NCI-H510A treated with DMSO at 0.1 percent for 48 hours (cell line): ENCODE data around the gene CRYBG1.
"Not testable (repeated sequence)": the region's sequence is repeated elsewhere in the genome, so short reads cannot be mapped to it uniquely, and the experiment has no call there.

Experiments
- DNase-seq: peaks from one replicate; lab custom pipeline; 2025; lab: John Stamatoyannopoulos, UW

The CRYBG1 gene

DNA sequence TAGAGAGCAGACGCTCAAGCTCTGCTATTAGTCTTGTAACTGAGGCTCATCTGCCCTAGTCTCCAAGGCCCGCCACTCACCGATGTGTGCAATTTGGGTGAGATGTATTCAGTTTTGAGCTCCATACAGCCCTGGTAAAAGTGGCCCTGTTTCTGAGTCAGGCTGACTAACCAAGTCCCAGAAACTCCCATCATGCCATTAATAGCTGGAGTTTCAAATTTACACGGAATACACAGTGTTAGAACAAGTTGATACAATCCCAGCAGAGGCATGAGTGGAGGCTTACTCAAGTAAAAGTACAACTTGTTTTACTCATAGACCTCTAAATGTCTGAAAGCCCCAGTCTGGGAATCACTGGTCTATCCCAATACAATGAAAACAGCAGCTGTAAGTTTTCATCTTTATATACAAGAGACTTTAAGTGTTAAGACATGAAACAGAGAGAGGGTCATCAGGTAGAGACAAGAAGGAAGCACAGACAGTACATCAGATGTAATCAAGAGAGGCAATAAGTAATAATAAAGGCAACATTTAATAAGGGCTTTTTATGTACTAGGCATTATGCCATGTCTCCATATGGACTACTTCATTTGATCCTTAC is 226.4 kb downstream of the CRYBG1 start:
- DNase-seq = no peak

DNA sequence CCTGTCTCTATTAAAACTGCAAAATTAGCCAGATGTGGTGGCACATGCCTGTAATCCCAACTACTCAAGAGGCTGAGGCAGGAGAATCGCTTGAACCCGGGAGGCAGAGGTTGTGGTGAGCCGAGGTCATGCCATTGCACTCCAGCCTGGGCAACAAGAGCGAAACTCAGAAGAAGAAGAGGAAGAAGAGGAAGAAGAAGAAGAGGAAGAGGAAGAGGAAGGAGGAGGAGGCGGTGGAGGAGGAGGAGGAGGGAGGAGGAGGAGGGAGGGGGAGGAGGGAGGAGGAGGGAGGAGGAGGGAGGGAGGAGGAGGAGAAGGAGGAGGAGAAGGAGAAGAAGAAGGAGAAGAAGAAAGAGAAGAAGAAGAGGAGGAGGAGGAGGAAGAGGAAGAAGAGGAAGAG is 228.4 kb downstream of the CRYBG1 start:
- DNase-seq = not testable (repeated sequence)

DNA sequence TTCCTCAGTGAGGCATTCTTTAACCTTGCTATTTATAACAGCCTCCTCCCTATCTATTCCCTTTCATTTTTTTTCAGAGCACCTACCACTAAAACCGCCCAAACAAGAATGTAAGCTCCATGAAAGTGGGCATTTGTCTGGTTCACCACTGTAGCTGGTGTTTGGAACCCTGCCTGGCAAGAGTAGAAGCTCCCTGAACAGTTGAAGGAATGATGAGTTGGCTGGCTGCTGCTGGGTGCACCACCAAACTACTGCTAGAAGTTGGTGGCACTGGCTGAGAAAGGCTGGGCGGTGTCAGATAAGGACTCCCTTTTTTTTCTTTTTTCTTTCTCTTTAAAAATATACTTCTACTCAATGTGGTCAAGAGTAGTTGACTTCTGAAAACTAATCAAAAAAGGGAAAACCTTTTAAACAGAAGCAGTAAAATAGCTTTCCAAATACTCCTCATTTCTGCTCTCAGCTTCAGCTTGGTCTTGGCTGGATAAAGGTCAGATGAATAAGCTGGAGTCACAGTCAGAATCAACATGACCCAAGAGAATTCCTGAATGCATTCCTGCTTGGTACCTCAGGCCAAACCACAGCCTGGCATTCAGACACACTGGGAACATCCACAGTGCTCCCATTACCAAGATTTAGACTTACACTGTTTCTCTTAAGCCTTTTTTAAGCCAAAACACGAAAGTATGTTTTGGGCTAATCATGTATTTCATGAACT is 230.8 kb downstream of the CRYBG1 start:
- DNase-seq = no peak

DNA sequence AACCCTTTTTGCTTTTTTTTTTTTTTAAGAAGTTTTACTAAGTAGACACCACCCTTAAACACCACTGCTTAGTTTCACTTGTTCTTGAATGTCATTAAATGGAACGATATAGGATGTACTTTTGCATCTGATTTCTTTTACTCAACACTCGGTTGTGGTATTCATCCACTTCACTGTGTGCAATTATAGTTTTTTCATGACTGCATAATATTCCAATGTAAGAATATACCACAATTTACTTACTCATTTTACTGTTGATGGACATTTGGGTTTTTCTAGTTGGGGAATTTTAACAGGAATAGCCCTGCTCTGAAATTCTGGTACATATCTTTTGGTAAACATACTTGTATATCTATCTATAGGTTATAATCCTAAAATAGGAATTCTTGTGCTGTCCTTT is 238.9 kb downstream of the CRYBG1 start:
- no peak for DNase-seq

DNA sequence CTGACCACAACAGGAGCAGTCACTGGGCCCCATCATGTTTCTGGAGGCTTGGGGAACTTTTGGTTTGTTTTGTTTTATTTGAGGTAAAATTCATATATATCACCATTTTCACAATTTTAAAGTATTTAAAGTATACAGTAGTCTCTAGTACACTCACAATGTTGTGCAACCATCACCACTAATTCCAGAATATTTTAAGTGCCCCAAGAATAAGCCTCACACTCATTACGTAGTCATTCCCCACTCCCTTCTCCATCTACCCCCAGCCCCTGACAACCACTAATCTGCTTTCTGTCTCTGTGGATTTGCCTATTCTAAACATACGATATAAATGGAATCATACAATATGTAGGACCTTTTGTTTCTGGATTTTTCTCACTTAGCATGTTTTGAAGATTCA is 239.8 kb downstream of the CRYBG1 start:
- no peak for DNase-seq

DNA sequence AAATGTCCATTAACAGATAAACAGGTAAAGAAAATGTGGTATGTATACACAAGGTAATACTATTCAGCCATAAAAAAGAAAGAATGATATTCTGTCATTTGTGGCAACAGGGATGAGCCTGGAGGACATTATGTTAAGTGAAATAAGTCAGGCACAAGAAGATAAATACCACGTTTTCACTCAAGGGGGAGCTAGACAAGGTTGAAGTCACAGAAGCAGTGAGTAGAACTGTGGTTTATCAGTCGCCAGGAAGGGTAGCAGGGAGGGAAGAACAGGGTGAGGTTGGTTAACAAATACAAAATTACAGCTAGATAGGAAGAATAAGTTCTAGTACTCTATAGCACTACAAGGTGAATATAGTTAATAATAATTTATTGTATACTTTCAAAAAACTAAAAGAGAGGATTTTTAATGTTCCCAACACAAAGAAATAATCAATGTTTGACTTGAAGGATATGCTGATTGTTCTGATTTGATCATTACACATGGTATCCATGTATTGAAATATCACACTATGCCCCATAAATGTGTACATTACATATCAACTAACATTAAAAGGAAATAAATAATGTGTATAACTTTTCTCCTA is 247.7 kb downstream of the CRYBG1 start:
- DNase-seq = peak; percentile 27

DNA sequence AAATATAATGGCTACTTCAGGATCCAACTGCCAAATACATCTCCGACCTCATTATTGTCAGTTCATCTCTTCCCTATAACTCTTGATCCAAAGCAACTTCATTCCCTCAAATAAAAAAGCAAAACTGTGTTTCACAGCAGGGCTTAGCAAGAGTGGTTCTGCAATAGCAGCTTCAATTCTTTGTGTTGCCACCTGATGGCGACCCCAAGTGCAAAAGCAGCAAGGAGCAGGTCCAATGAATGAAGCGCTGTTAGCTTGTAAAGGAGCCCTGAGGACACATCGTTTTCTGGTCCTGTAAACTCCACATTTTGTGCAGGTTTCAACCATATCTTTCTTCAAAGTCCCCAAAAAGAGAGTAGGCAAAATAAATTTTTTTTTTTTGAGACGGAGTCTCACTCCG is 249.2 kb downstream of the CRYBG1 start:
- peak; percentile 13 for DNase-seq

DNA sequence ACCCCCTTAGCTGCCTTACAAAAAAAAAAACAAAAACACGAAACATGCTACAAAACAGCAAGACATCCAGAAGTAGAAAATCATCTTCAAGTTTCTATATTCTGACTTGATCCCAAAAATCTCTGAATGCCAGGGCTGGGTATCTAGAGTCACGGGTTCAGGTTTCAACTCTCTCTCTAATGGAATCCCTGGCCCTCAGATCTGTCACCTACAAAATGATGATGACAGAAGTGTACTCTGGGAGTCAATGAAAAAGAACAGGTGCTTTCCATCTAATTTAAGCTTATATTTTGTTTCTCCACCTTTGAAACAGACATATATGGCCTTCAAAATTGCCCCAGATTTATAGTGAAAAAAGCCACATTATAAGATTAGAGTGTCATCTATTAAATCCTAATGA is 250.5 kb downstream of the CRYBG1 start:
- no peak for DNase-seq

DNA sequence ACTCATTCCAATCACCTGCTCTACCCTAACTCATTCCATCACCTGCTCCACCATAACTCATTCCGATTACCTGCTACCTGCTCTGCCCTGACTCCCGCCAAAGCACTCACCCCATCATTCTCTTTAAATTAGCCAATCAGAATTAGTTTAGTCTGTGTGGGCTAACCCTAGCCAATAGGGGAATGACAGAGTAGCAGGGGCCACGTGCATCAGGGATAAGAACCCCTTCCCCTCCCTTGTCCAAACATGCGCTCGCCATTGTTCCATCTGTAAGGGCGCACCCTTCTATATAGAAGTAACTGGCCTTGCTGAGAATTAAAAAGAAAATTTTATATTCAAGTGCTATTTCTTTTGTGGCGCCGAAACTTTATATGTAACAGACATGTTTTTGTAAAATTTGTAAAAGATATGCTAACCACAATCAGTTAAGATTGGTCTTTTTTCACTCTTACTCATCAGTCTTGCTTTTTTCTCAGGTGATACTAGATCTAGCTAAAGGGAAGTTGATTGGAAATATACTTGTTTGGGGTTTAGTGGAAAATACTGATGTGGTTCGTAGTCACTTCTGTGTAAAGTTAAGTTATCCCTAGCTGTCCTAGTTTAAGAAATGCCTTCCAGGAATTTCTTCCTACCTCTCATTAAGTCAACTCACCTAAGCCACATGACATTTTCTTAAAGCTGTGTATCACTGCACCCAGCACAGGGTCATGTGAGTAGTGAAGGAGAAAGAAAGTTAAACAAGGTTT is 252.3 kb downstream of the CRYBG1 start:
- no peak for DNase-seq

DNA sequence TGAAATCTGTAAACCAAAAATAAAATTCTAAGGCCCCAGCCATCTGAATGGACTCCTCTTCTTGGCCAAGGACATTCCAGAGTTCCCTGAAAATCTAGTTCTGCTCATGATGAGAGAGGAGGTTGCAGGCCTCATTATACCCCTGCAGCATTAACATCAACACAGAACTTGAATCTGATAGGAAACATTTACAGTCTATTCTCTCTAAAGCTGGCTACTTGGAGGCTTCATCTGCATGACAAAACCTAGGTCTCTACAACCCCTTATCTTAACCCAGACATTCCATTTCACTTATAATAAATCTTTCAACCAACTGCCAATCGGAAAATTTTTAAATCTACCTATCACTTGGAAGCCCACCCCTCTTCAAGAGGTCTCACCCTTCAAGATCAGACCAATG is 253.1 kb downstream of the CRYBG1 start:
- no peak for DNase-seq

DNA sequence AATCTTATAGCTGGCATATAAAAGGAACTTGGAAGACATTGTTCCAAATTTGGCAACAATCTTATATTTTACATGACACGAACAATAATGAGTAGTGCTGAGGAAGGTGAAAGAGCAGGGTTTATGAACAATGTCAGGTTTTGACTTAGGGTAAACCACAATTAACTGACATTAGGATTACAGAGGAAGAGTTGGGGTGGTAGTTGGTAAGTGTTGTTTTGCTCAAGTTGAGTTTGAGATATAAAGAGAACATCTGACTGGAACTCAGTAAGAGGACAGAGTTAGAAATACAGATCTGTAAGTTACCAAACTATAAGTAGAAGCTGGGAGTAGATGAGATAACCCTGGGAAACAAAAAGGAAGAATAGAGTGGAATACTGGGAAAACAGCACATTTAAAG is 253.6 kb downstream of the CRYBG1 start:
- no peak for DNase-seq

DNA sequence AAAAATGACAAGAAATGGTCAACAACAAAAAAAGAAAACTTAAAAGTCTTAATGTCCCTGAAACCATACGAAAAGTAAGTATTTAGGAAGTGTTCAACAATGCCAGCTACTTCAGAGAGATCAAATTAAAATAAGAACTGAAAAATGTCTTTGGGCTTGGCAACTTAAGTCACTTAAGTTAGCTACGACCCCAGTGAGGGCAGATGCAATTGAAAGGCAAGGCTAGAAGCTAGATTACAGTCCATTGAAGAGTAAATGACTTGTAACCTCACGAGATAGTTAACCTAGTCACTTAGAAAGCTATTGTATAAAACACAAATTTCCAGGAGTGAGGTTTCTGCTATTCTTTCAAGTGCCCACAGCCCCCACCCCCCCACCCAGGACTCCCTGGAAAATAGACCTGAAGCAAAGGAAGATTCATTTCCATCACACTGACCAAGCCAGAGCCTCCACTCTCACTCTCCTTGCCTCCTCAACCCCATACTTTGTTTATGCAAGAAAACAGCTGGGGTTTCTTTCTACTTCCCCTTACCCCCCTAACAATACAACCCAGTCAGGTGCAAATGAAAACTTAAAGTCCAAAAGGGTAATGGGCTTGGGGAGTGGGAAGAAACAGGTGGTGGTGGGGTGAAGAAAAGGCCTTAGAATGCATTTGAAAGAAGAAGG is 254.2 kb downstream of the CRYBG1 start:
- DNase-seq = no peak

DNA sequence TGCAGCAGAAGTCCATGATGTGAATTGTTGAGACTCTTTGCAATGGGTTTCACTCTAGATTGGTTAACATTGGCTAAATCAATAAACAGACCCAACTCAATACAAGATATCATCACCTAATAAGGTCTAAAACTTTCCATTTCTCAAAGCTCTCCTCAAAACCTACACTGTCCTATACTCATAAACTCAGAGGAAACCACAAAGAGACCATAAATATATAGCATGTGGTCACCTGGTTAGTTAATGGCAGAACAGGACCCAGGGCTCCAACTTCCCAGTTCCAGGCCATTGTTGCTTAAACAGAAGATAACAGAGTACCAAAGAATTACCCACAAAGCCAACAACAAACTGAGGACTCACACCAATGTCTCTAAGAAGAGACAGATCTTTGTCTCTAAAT is 256.8 kb downstream of the CRYBG1 start:
- DNase-seq = no peak

DNA sequence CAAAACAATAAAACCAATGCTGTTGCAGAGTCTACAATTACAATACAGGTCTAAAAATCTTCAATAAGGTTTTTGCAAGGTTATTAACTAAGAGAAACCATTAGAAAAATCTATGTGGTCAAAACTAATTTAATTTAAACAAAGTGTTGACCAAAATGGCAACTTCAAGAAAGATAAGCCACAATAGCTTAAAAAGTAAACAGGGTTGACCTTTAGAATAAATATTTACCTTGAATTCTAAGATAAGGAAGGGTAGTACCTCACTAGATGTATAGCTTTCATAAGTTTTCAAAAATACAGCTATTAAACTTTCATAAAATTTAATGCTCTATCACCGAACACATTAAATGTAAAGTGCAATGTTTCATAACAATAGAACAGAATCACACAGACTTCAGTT is 257.3 kb downstream of the CRYBG1 start:
- no peak for DNase-seq

DNA sequence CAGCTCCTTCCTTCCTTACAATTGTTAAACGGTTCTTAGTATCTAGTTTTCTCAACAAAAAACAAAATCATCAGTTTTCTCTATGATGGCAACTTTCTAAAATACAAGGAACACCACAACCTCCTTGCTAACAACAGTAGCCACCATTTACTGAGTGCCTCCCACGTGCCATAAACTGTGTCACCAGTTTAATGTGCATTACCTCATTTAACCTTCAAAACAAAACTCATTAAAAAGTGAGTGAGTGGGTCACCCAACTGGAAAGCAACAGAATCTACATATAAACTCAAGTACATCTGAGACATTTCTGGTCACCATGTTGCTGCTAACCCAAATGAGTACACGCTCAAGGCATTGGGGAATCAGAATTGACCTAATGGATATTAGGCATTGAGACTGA is 257.8 kb downstream of the CRYBG1 start:
- DNase-seq = no peak

DNA sequence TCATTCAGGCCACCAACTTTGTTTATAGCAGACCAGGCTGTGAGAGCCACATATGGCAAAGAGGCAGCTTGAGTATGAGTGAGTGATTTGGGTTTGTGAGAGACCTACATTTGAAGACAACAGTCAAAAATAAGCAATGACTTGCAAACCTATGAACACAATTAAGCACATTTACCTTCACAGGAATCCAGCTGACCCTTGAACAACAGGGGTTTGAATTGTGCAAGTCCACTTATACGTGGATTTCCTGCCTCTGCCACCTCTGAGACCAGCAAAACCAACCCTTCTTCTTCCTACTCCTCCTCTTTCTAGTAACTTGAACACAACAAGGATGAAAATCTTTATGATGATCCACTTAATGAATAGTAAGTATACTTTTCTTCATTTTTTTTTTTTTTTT is 258.7 kb downstream of the CRYBG1 start:
- DNase-seq = no peak

DNA sequence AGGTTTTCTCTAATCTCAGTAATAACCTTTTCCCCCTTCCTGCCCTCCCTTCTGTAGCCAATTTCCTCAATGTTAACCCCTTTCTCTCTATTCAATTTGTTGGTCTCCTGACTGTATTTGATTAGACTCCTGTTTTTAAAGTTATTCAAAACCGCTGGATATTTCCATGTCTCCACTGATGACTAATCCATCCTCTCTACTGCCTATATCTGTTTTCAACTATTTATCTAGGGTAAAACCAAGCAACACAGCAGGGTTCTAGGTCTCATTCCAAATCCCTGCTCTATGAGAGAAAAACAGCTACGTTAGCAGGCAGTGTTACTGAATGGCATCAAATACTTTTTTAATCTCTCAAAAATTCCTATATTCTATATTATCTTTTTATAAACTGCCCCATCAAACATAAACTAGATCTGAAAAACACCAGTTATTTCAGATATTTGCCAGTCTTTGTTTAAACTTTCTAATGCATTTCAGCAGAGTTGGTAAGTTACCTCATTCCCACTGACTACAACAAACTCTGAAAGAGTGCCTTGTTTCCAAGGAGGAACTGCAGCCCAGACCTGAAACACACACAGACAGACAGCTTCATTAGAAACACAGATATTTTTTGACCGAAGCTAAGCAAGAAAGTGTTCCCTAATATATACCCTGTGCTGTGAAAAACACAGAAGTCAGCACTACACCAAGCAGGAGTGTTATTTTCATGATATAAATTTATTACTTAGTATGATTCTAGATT is 260.6 kb downstream of the CRYBG1 start:
- DNase-seq = no peak
